H1 (cell line): ENCODE measurements around the gene RNF8. TPM values are rescaled to one million over a fixed set of nuclear protein-coding genes. Genes with fewer than 3 reads are reported as not detected.

Experiments used
- CTCF ChIA-PET: fragments of 300-600 bp; sonication (Branson Sonifier 250); formaldehyde crosslinking; loops from one replicate; lab custom pipeline; 2021; ENCODE audit not compliant: partially characterized antibody; lab: Charles Lee
- POLR2A ChIA-PET: fragments of 300-600 bp; sonication (Branson Sonifier 250); formaldehyde crosslinking; loops from one replicate; lab custom pipeline; 2021; ENCODE audit warnings: inconsistent platforms; ENCODE audit not compliant: partially characterized antibody; lab: Charles Lee
- DNase-seq, 2 experiments: peaks; one replicate each; pipeline versions ENCODE4 v3.0.0 to v3.0.0-alpha.2; 2010 to 2022; ENCODE audit warnings: low spot score in 2 of 2, low read depth in 1 of 2, mixed read lengths in 1 of 2
- FAIRE-seq: peaks from 2 replicates; lab custom pipeline; 2011; peaks lifted over from hg19 to GRCh38; lab: Jason Lieb, UNC
- H2AFZ ChIP-seq: 2 replicates; pipeline ENCODE4 v1.8.1; 2012; ENCODE audit warnings: low read length, inconsistent platforms
- H2AK5ac ChIP-seq: 2 replicates; pipeline ENCODE4 v1.6.1; 2013; ENCODE audit warnings: low read depth, low read length
- H2BK120ac ChIP-seq: replicated peaks from 2 replicates; pipeline ENCODE3; 2013; ENCODE audit warnings: low read depth, low read length, inconsistent platforms
- H2BK12ac ChIP-seq: 2 replicates; pipeline ENCODE4 v1.6.1; 2013; ENCODE audit warnings: low read depth, low read length
- H2BK15ac ChIP-seq: 2 replicates; pipeline ENCODE4 v1.6.1; 2013; ENCODE audit warnings: low read length
- H2BK20ac ChIP-seq: 2 replicates; pipeline ENCODE4 v1.6.1; 2013; ENCODE audit warnings: low read length
- H2BK5ac ChIP-seq: 2 replicates; pipeline ENCODE4 v1.6.1; 2013; ENCODE audit warnings: low read depth, low read length
- H3K14ac ChIP-seq: 2 replicates; pipeline ENCODE4 v1.6.1; 2013; ENCODE audit warnings: inconsistent platforms; ENCODE audit not compliant: insufficient read length
- H3K18ac ChIP-seq: 2 replicates; pipeline ENCODE4 v1.6.1; 2013; ENCODE audit warnings: low read length; ENCODE audit errors: extremely low read depth
- H3K23ac ChIP-seq: 2 replicates; pipeline ENCODE4 v1.6.1; 2013; ENCODE audit warnings: inconsistent platforms; ENCODE audit not compliant: insufficient read length
- H3K23me2 ChIP-seq: 2 replicates; pipeline ENCODE4 v1.6.1; 2013; ENCODE audit warnings: low read depth, low read length
- H3K27ac ChIP-seq: 2 replicates; pipeline ENCODE4 v1.6.1; 2011; ENCODE audit warnings: low read depth, low read length, inconsistent platforms
- H3K27me3 ChIP-seq, 4 experiments: replicated peaks in 1 of 4; 1 replicate in 1 of 4; 2 replicates in 3 of 4; pipeline versions ENCODE4 v1.6.1 to v1.8.1; 2011 to 2013; ENCODE audit warnings: low read length in 3 of 4, mild to moderate bottlenecking in 3 of 4, inconsistent platforms in 2 of 4, mixed read lengths in 2 of 4, moderate library complexity in 1 of 4; ENCODE audit not compliant: control insufficient read depth in 3 of 4, insufficient read depth in 3 of 4; ENCODE audit errors: extremely low read depth in 1 of 4
- H3K36me3 ChIP-seq, 4 experiments: 2 replicates each; pipeline versions ENCODE4 v1.6.1 to v1.8.1; 2011 to 2013; ENCODE audit warnings: mild to moderate bottlenecking in 4 of 4, low read length in 3 of 4, moderate library complexity in 2 of 4, control low read depth in 1 of 4, inconsistent platforms in 1 of 4; ENCODE audit not compliant: insufficient read depth in 4 of 4, control insufficient read depth in 2 of 4
- H3K4ac ChIP-seq: replicated peaks from 2 replicates; pipeline ENCODE3; 2013; ENCODE audit warnings: low read length, low read depth, mixed read lengths, inconsistent platforms; ENCODE audit not compliant: insufficient read length
- H3K4me1 ChIP-seq, 4 experiments: replicated peaks in 1 of 4; 1 replicate in 1 of 4; 2 replicates in 3 of 4; pipeline versions ENCODE4 v1.6.1 to v1.8.1; 2011 to 2013; ENCODE audit warnings: low read length in 3 of 4, inconsistent platforms in 2 of 4, mixed read lengths in 1 of 4; ENCODE audit not compliant: insufficient read depth in 4 of 4, control insufficient read depth in 3 of 4
- H3K4me2 ChIP-seq, 2 experiments: 2 replicates each; pipeline versions ENCODE4 v1.6.1 to v1.8.1; 2011 to 2013; ENCODE audit warnings: low read depth in 2 of 2, low read length in 2 of 2, control low read depth in 1 of 2, inconsistent platforms in 1 of 2, mild to moderate bottlenecking in 1 of 2; ENCODE audit not compliant: insufficient read depth in 1 of 2
- H3K4me3 ChIP-seq, 4 experiments: fragments of 200-600, 300-600 bp in 1 of 4; sonication (generic), shearing (Covaris generic), sonication (Bioruptor Twin) in 1 of 4; 2 replicates each; pipeline versions ENCODE4 v1.5.1 to v1.8.1; 2011 to 2016; ENCODE audit warnings: low read length in 4 of 4, low read depth in 3 of 4, control low read depth in 2 of 4, inconsistent platforms in 2 of 4, mild to moderate bottlenecking in 2 of 4, mixed read lengths in 1 of 4, moderate library complexity in 1 of 4; ENCODE audit not compliant: insufficient read depth in 2 of 4; ENCODE audit errors: extremely low read depth in 1 of 4
- H3K56ac ChIP-seq: replicated peaks from 2 replicates; pipeline ENCODE3; 2013; ENCODE audit warnings: low read depth, mild to moderate bottlenecking, mixed read lengths, low read length, inconsistent platforms; ENCODE audit not compliant: insufficient read length
- H3K79me1 ChIP-seq: 2 replicates; pipeline ENCODE4 v1.6.1; 2013; ENCODE audit warnings: low read depth, low read length, control low read depth
- H3K79me2 ChIP-seq, 2 experiments: 2 replicates each; pipeline versions ENCODE4 v1.6.1 to v1.8.1; 2012 to 2013; ENCODE audit warnings: low read length in 2 of 2, mild to moderate bottlenecking in 2 of 2, inconsistent platforms in 1 of 2; ENCODE audit not compliant: insufficient read depth in 2 of 2, control insufficient read depth in 1 of 2
- H3K9ac ChIP-seq, 4 experiments: replicated peaks in 1 of 4; 1 replicate in 1 of 4; 2 replicates in 3 of 4; pipeline versions ENCODE4 v1.6.1 to v1.8.1; 2011 to 2013; ENCODE audit warnings: low read depth in 3 of 4, low read length in 3 of 4, control low read depth in 2 of 4, mild to moderate bottlenecking in 2 of 4, moderate library complexity in 2 of 4, inconsistent platforms in 1 of 4; ENCODE audit errors: extremely low read depth in 1 of 4
- H3K9me3 ChIP-seq, 2 experiments: 2 replicates each; pipeline versions ENCODE4 v1.6.1 to v1.8.1; 2012 to 2013; ENCODE audit warnings: mild to moderate bottlenecking in 2 of 2, moderate library complexity in 2 of 2, control low read depth in 1 of 2, inconsistent platforms in 1 of 2, low read depth in 1 of 2, low read length in 1 of 2, mixed read lengths in 1 of 2; ENCODE audit not compliant: insufficient read depth in 2 of 2
- H4K20me1 ChIP-seq, 2 experiments: replicated peaks in 1 of 2; 2 replicates each; pipeline versions ENCODE3 to v1.8.1; 2011 to 2013; ENCODE audit warnings: inconsistent platforms in 2 of 2, low read length in 2 of 2, mild to moderate bottlenecking in 1 of 2; ENCODE audit not compliant: insufficient read depth in 2 of 2, control insufficient read depth in 1 of 2
- H4K5ac ChIP-seq: 2 replicates; pipeline ENCODE4 v1.6.1; 2013; ENCODE audit warnings: low read length, low read depth, mixed read lengths, inconsistent platforms; ENCODE audit not compliant: insufficient read length
- H4K8ac ChIP-seq: 2 replicates; pipeline ENCODE4 v1.8.0; 2013; ENCODE audit warnings: mild to moderate bottlenecking, moderate library complexity, low read length, inconsistent platforms; ENCODE audit not compliant: insufficient read depth; ENCODE audit errors: extremely low read depth
- H4K91ac ChIP-seq: replicated peaks from 2 replicates; pipeline ENCODE3; 2013; ENCODE audit warnings: low read length, mixed read lengths, inconsistent platforms; ENCODE audit not compliant: insufficient read length
- BACH1 ChIP-seq: IDR thresholded peaks from 2 replicates; pipeline ENCODE4 v1.6.1; 2012; ENCODE audit warnings: low read length, improper control_type of control experiment
- CEBPB ChIP-seq: IDR thresholded peaks from 2 replicates; pipeline ENCODE4 v1.6.1; 2012; ENCODE audit warnings: low read depth, low read length
- CHD2 ChIP-seq: IDR thresholded peaks from 2 replicates; pipeline ENCODE4 v1.6.1; 2012; ENCODE audit warnings: low read length, improper control_type of control experiment
- FOSL1 ChIP-seq: IDR thresholded peaks from 2 replicates; pipeline ENCODE4 v1.6.1; 2011; ENCODE audit warnings: mild to moderate bottlenecking, low read depth, low read length, moderate library complexity; ENCODE audit not compliant: insufficient read depth
- MAFK ChIP-seq: IDR thresholded peaks from 2 replicates; pipeline ENCODE4 v1.6.1; 2012; ENCODE audit warnings: low read depth, mild to moderate bottlenecking, improper control_type of control experiment, low read length
- NRF1 ChIP-seq: IDR thresholded peaks from 2 replicates; pipeline ENCODE4 v1.6.1; 2011; ENCODE audit warnings: mild to moderate bottlenecking, low read depth, low read length, improper control_type of control experiment
- POLR2AphosphoS5 ChIP-seq: IDR thresholded peaks from 2 replicates; pipeline ENCODE4 v1.6.1; 2011; ENCODE audit warnings: low read depth, low read length
- SIX5 ChIP-seq: IDR thresholded peaks from 2 replicates; pipeline ENCODE4 v1.6.1; 2011; ENCODE audit warnings: mild to moderate bottlenecking, low read depth, low read length
- TAF7 ChIP-seq: optimal IDR thresholded peaks from 2 replicates; pipeline ENCODE3; 2011; ENCODE audit warnings: low read depth, mild to moderate bottlenecking, inconsistent platforms, low read length, moderate library complexity, borderline replicate concordance
- YY1 ChIP-seq: IDR thresholded peaks from 2 replicates; pipeline ENCODE4 v1.6.1; 2011; ENCODE audit warnings: low read depth, mild to moderate bottlenecking, low read length
- WGBS, 2 experiments: shearing (Covaris generic) in 1 of 2; methylation state at CpG; one replicate each; pipeline versions ENCODE4 v1.1.6 to v1.1.7; 2013 to 2015; ENCODE audit warnings: low lambda C conversion rate in 2 of 2, mixed read lengths in 2 of 2, inconsistent platforms in 1 of 2, low coverage in 1 of 2, missing lambda C conversion rate in 1 of 2; ENCODE audit not compliant: insufficient replicate concordance in 2 of 2, insufficient coverage in 1 of 2, insufficient read length in 1 of 2; ENCODE audit errors: extremely low coverage in 1 of 2, missing lambda C conversion rate in 1 of 2; 5-methylcytosine and 5-hydroxymethylcytosine counted together
- polyA plus RNA-seq, 7 experiments: library from polyadenylated mRNA; depleted of rRNA in 3 of 7; stranded (reverse) in 5 of 7; unstranded in 2 of 7; fragments of >200 nt in 5 of 7; fragments of 200-250 nt in 2 of 7; gene quantifications; 1 replicate in 5 of 7; 2 replicates in 1 of 7; 4 replicates in 1 of 7; pipeline versions ENCODE4 v1.2.1 to v1.2.3, GENCODE V29; 2011 to 2013; ENCODE audit warnings: missing spikeins in 2 of 7, mixed read lengths in 2 of 7
- total RNA-seq: library from RNA; stranded (reverse); fragmentation: NEBNext Ultra II Directional; extraction: Animal tissue kit (Norgen Biotek cat#: 25700); gene quantifications from 2 replicates; pipeline ENCODE4 v1.2.1, GENCODE V29; 2021
- TF ChIP-seq, protein P1 (sequence below): IDR thresholded peaks from 2 replicates; pipeline ENCODE4 v1.6.1; 2011; ENCODE audit warnings: low read length, improper control_type of control experiment
- TF ChIP-seq, protein P2 (sequence below): IDR thresholded peaks from 2 replicates; pipeline ENCODE4 v1.6.1; 2012; ENCODE audit warnings: inconsistent platforms

The RNF8 gene
- total and polyA plus RNA-seq, 2 of the 8 experiments (the other 6 are each of a cell fraction or from before 2014, with no cell fraction given): 20.3 to 44.7 TPM

- H3K4me1 ChIP-seq: no peaks in the 10 kb centered on the region
- FAIRE-seq: no peak
- H3K14ac ChIP-seq: no peak overlapping the region
- no peak overlapping the region for H2BK15ac ChIP-seq
- 92% methylated on average over 3 of the region's 3 CpGs; no CpG with 5 or more reads in 1 of the 2 experiments for WGBS, 2 experiments
- no peak overlapping the region for H4K8ac ChIP-seq
- H3K4me2 ChIP-seq: no peak overlapping the region
- H2BK20ac ChIP-seq: no peak overlapping the region
- no peak overlapping the region for H3K23ac ChIP-seq
- no peaks in the 10 kb centered on the region for H3K23me2 ChIP-seq
- no peak overlapping the region for H3K4ac ChIP-seq
- no peak overlapping the region for H4K91ac ChIP-seq
- no peak overlapping the region for H3K9ac ChIP-seq
- H2AK5ac ChIP-seq: no peak overlapping the region
- CTCF ChIA-PET: interaction anchor here (0.9 to 2.0 kb wide), 7 partner anchors 8 to 41 kb away, joined by 3 to 11 read pairs (median 6); no protein-coding TSS in a partner anchor
- H2AFZ ChIP-seq: no peak overlapping the region
- TF ChIP-seq CHD2: no peak
- TF ChIP-seq, protein P1, sequence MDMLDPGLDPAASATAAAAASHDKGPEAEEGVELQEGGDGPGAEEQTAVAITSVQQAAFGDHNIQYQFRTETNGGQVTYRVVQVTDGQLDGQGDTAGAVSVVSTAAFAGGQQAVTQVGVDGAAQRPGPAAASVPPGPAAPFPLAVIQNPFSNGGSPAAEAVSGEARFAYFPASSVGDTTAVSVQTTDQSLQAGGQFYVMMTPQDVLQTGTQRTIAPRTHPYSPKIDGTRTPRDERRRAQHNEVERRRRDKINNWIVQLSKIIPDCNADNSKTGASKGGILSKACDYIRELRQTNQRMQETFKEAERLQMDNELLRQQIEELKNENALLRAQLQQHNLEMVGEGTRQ: no peak
- TF ChIP-seq MAFK: no peak
- TF ChIP-seq TAF7: no peak
- TF ChIP-seq YY1: no peak
- no peak for TF ChIP-seq BACH1
- no peak for TF ChIP-seq NRF1
- TF ChIP-seq POLR2AphosphoS5: no peak
- TF ChIP-seq CEBPB: no peak
- TF ChIP-seq, protein P2, sequence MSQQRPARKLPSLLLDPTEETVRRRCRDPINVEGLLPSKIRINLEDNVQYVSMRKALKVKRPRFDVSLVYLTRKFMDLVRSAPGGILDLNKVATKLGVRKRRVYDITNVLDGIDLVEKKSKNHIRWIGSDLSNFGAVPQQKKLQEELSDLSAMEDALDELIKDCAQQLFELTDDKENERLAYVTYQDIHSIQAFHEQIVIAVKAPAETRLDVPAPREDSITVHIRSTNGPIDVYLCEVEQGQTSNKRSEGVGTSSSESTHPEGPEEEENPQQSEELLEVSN: no peak
- no peak for TF ChIP-seq FOSL1
- TF ChIP-seq SIX5: no peak
- peaks cover 0 to 2% of the 10 kb centered on the region in 2 experiments for H4K20me1 ChIP-seq
- H4K5ac ChIP-seq: no peak overlapping the region
- no peaks in the 10 kb centered on the region; the same call in 1 of the 2 replicates for H3K79me1 ChIP-seq
- H3K36me3 ChIP-seq: peaks cover 6 to 43% (median 27%) of the 10 kb centered on the region in 4 experiments; a peak in 7 of 8 replicates
- no peaks in the 10 kb centered on the region for H3K79me2 ChIP-seq
- POLR2A ChIA-PET: no interaction called here
- H3K9me3 ChIP-seq: no peaks in the 10 kb centered on the region
- no peak overlapping the region for H3K4me3 ChIP-seq
- H3K27ac ChIP-seq: no peak overlapping the region
- no peaks in the 10 kb centered on the region for H3K27me3 ChIP-seq
- no peak for DNase-seq
- no peak overlapping the region for H3K56ac ChIP-seq
- no peak overlapping the region for H2BK5ac ChIP-seq
- no peak overlapping the region for H3K18ac ChIP-seq
- no peak overlapping the region for H2BK120ac ChIP-seq
- no peak overlapping the region for H2BK12ac ChIP-seq
Observed at GRCh38 chr6:37366910-37367309, 13.1 kb downstream of the RNF8 start.
